A549 (cell line): ENCODE data around the gene AAK1. TPM values are rescaled to one million over a fixed set of nuclear protein-coding genes. Genes with fewer than 3 reads are reported as not detected.

Experiments used
- ATAC-seq, 2 experiments: fragments of 200-7000 bp in 1 of 2; fragments of >200 bp in 1 of 2; cut with Nextera tagmentation in 1 of 2; cut with Tn5 transposase in 1 of 2; 3 replicates each; pipeline versions ENCODE4 v1.8.0 to v1.9.1; 2018 to 2020; ENCODE audit warnings: mild to moderate bottlenecking in 1 of 2, moderate library complexity in 1 of 2
- CTCF ChIA-PET: fragments of 300-600 bp; sonication (Branson Sonifier 250); formaldehyde crosslinking; extraction: SDS; loops from one replicate; lab custom pipeline; 2021; ENCODE audit warnings: antibody characterized with exemption, inconsistent platforms; lab: Yijun Ruan, JAX
- POLR2A ChIA-PET: fragments of 350-600 bp; formaldehyde crosslinking; extraction: SDS; loops from one replicate; lab custom pipeline; 2021; ENCODE audit warnings: antibody characterized with exemption, inconsistent platforms; lab: Yijun Ruan, JAX
- DNase-seq, 2 experiments: peaks; one replicate each; pipeline versions ENCODE4 v3.0.0 to v3.0.0-alpha.2; 2011 to 2016; ENCODE audit warnings: low read depth in 1 of 2, low spot score in 1 of 2
- FAIRE-seq: peaks from 2 replicates; lab custom pipeline; 2011; peaks lifted over from hg19 to GRCh38; lab: Jason Lieb, UNC
- H3K27ac ChIP-seq, 2 experiments: fragments of >200 bp; sonication (Bioruptor Twin); formaldehyde crosslinking; 3 replicates each; pipeline ENCODE4 v1.5.1; 2016 to 2017
- H3K4me1 ChIP-seq: fragments of >200 bp; sonication (Bioruptor Twin); formaldehyde crosslinking; 3 replicates; pipeline ENCODE4 v1.6.1; 2016
- H3K4me2 ChIP-seq: fragments of >200 bp; sonication (Bioruptor Twin); formaldehyde crosslinking; 3 replicates; pipeline ENCODE4 v1.6.1; 2016
- H3K4me3 ChIP-seq: fragments of >200 bp; sonication (Bioruptor Twin); formaldehyde crosslinking; 3 replicates; pipeline ENCODE4 v1.5.1; 2016
- H3K9me3 ChIP-seq: fragments of >200 bp; sonication (Bioruptor Twin); formaldehyde crosslinking; 3 replicates; pipeline ENCODE4 v1.6.1; 2016
- ATOH8 ChIP-seq: fragments of 250-450 bp; sonication (Bioruptor Pico); IDR thresholded peaks from 2 replicates; pipeline ENCODE4 v1.5.0; 2020; ENCODE audit warnings: low read depth, mild to moderate bottlenecking, moderate library complexity
- BCL3 ChIP-seq: fragments of >200 bp; sonication (Bioruptor Twin); formaldehyde crosslinking; IDR thresholded peaks from 3 replicates; pipeline ENCODE4 v1.6.1; 2016
- CBX2 ChIP-seq: fragments of 200-600 bp; sonication (generic); IDR thresholded peaks from 2 replicates; pipeline ENCODE4 v1.6.1; 2016; ENCODE audit warnings: low read depth, mild to moderate bottlenecking, borderline replicate concordance
- CHD2 ChIP-seq: fragments of 150-350 bp; IDR thresholded peaks from 2 replicates; pipeline ENCODE4 v1.6.1; 2014; ENCODE audit warnings: low read length; ENCODE audit not compliant: partially characterized antibody
- EHF ChIP-seq: fragments of 250-450 bp; sonication (Bioruptor Pico); IDR thresholded peaks from 2 replicates; pipeline ENCODE4 v1.5.0; 2020; ENCODE audit warnings: mild to moderate bottlenecking
- HOXB5 ChIP-seq: fragments of 250-450 bp; sonication (Bioruptor Pico); IDR thresholded peaks from 2 replicates; pipeline ENCODE4 v1.5.0; 2020; ENCODE audit warnings: mild to moderate bottlenecking, moderate library complexity
- KDM5A ChIP-seq: fragments of 200-600 bp; sonication (generic); IDR thresholded peaks from 2 replicates; pipeline ENCODE4 v1.6.1; 2016; ENCODE audit warnings: antibody characterized with exemption, mild to moderate bottlenecking
- MAZ ChIP-seq: fragments of 150-350 bp; IDR thresholded peaks from 2 replicates; pipeline ENCODE4 v1.6.1; 2014; ENCODE audit warnings: antibody characterized with exemption, low read depth, low read length, borderline replicate concordance
- NFE2L2 ChIP-seq: fragments of 150-350 bp; conservative IDR thresholded peaks from 2 replicates; pipeline ENCODE4 v1.6.1; 2014; ENCODE audit warnings: low read length
- PBX3 ChIP-seq: IDR thresholded peaks from 2 replicates; pipeline ENCODE4 v1.6.1; 2012
- PHF8 ChIP-seq: fragments of 200-600 bp; sonication (generic); IDR thresholded peaks from 2 replicates; pipeline ENCODE4 v1.6.1; 2016; ENCODE audit warnings: low read depth, mild to moderate bottlenecking, antibody characterized with exemption, moderate library complexity, borderline replicate concordance
- REST ChIP-seq: fragments of 200-600 bp; sonication (generic); IDR thresholded peaks from 2 replicates; pipeline ENCODE4 v1.6.1; 2016; ENCODE audit warnings: antibody characterized with exemption, mild to moderate bottlenecking, moderate library complexity
- SMC3 ChIP-seq: fragments of >200 bp; sonication (Bioruptor Twin); formaldehyde crosslinking; IDR thresholded peaks from 3 replicates; pipeline ENCODE4 v1.6.1; 2018; ENCODE audit warnings: inconsistent platforms
- TFCP2L1 ChIP-seq: fragments of 250-450 bp; sonication (Bioruptor Pico); IDR thresholded peaks from 2 replicates; pipeline ENCODE4 v1.5.0; 2021; ENCODE audit warnings: mild to moderate bottlenecking
- WGBS: methylation state at CpG from one replicate; pipeline ENCODE4 v1.1.6; 2017; ENCODE audit errors: missing lambda C conversion rate; 5-methylcytosine and 5-hydroxymethylcytosine counted together
- polyA plus RNA-seq, 4 experiments: library from polyadenylated mRNA; depleted of rRNA in 3 of 4; stranded (reverse); fragments of >200 nt; fragmentation: RNase III in 1 of 4; extraction: RNeasy Plus Mini Kit Qiagen cat#74134 plus additional on column Dnase treatment in 1 of 4; gene quantifications; 2 replicates in 3 of 4; 3 replicates in 1 of 4; pipeline ENCODE4 v1.2.3, GENCODE V29; 2011 to 2017

AAK1 gene
- polyA plus RNA-seq, 2 of the 4 experiments (the other 2 are of a cell fraction), result 15.9 to 25.7 TPM

DNA sequence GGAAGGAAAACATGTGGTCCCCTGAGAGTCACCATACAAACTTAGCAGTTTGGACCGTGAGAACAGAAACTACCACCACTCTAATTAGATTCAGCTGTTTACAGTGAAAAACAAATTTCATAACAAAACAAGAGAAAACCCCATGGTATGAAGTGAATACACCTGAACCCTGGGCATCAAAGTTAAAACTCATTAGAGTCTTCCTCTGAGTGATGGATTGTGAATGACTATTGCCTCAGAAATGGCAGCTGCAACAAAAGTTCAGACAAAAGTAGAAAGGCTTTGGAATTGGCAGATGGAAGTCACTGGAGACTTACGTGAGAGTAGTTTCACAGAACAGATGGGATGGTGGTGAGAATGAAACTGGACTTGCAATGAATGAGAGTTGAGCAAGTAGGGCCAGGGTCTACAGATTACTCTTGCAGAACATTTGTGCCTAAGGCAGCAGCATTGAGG lies 98.0 kb downstream of the AAK1 start (continued):
- no peak for TF ChIP-seq REST
- no peak for TF ChIP-seq TFCP2L1 (CRISPR knock-in tag)

GRCh38 chr2:69544951-69545350 lies 98.6 kb downstream of the AAK1 start:
- H3K27ac ChIP-seq, result no peak overlapping the region
- H3K4me3 ChIP-seq, result no peak overlapping the region
- POLR2A ChIA-PET, result no interaction called here
- DNase-seq (no peak), FAIRE-seq (no peak), ATAC-seq (no peak)
- 0 out of 3 replicates have a peak, but pooled peaks cover 4% of the 10 kb centered on the region for H3K9me3 ChIP-seq
- CTCF ChIA-PET, result interaction anchor here (1.4 to 2.4 kb wide), 2 partner anchors 15 to 21 kb away, joined by 4 to 10 read pairs; no protein-coding TSS in a partner anchor
- no peak overlapping the region for H3K4me2 ChIP-seq
- no peak for TF ChIP-seq BCL3
- no peak for TF ChIP-seq SMC3
- TF ChIP-seq CBX2, result no peak
- no peak for TF ChIP-seq EHF (CRISPR knock-in tag)
- 94% methylated on average over 1 of the region's 1 CpG for WGBS
- peaks cover 8% of the 10 kb centered on the region; the same call in 2 of the 3 replicates for H3K4me1 ChIP-seq

- CTCF ChIA-PET, result interaction anchor here (1.0 to 2.5 kb wide), 3 partner anchors 10 to 44 kb away, joined by 3 to 11 read pairs (median 5); no protein-coding TSS in a partner anchor
- FAIRE-seq, result no peak
- 0 out of 3 replicates have a peak, but pooled peaks cover under 1% of the 10 kb centered on the region for H3K9me3 ChIP-seq
- POLR2A ChIA-PET, result interaction anchor here (0.5 to 0.6 kb wide), 2 partner anchors 39 to 104 kb away, joined by 3 read pairs; no protein-coding TSS in a partner anchor
- H3K27ac ChIP-seq, result peak overlapping the region in 1 of 2 experiments; percentile 61; a peak in 3 of 6 replicates
- no peak overlapping the region for H3K4me3 ChIP-seq
- peaks cover 12% of the 10 kb centered on the region for H3K4me1 ChIP-seq
- peak; percentile 26 to 60; a peak in 3 of 6 replicates for ATAC-seq
- H3K4me2 ChIP-seq, result peak overlapping the region; percentile 53; the same call in 2 of the 3 replicates
- no peak for DNase-seq
- TF ChIP-seq PHF8 (no peak), CHD2 (no peak), KDM5A (no peak), NFE2L2 (no peak), HOXB5 (no peak), PBX3 (no peak), MAZ (no peak), BCL3 (no peak), ATOH8 (CRISPR knock-in tag) (no peak)
These were observed 104.0 kb downstream of the AAK1 start for GRCh38 chr2:69539549-69539908.
